Esophagus muscularis mucosa (tissue), 4 donors: ENCODE data around the gene CAPZA2.

Experiments
- EP300 ChIP-seq: sonication (generic); formaldehyde crosslinking; IDR thresholded peaks from one replicate; pipeline ENCODE4 v1.6.1; 2017; ENCODE audit warnings: antibody characterized with exemption
- POLR2A ChIP-seq: fragments of 450-650 bp; IDR thresholded peaks from one replicate; pipeline ENCODE4 v1.6.1; 2017; ENCODE audit warnings: antibody characterized with exemption, moderate library complexity, mild to moderate bottlenecking, low read depth
- POLR2AphosphoS5 ChIP-seq, 2 donors: sonication (generic); formaldehyde crosslinking; IDR thresholded peaks; one replicate each; pipeline ENCODE4 v1.6.1; 2017; ENCODE audit warnings: antibody characterized with exemption in 2 of 2
- TF ChIP-seq, protein P1 (sequence below), 3 experiments: fragments of 200-600 bp in 2 of 3; fragments of 450-650 bp in 1 of 3; sonication (generic) in 2 of 3; IDR thresholded peaks; one replicate each; pipeline ENCODE4 v1.5.1; 2017 to 2019; ENCODE audit warnings: antibody characterized with exemption in 3 of 3, mild to moderate bottlenecking in 2 of 3, moderate library complexity in 1 of 3

DNA sequence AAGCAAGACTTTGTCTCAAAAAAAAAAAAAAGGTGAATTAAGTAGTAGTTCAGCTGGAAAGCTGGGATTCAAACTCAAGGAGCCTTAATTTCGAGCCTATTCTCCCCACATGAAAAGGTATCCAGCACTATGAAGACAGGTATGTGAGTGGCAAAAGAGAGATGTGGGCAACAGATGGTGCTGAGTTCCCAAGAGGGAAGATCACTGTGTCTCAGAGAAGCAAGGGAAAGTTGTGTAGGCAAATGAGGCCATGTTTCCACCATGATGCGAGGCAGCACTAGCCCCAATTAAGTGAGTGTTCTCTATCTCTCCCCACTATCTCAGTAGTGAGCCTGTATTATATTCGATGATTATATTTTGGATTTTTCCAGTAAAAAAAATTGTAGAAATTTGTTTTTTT lies 71.1 kb downstream of the CAPZA2 start:
- TF ChIP-seq, protein P1, sequence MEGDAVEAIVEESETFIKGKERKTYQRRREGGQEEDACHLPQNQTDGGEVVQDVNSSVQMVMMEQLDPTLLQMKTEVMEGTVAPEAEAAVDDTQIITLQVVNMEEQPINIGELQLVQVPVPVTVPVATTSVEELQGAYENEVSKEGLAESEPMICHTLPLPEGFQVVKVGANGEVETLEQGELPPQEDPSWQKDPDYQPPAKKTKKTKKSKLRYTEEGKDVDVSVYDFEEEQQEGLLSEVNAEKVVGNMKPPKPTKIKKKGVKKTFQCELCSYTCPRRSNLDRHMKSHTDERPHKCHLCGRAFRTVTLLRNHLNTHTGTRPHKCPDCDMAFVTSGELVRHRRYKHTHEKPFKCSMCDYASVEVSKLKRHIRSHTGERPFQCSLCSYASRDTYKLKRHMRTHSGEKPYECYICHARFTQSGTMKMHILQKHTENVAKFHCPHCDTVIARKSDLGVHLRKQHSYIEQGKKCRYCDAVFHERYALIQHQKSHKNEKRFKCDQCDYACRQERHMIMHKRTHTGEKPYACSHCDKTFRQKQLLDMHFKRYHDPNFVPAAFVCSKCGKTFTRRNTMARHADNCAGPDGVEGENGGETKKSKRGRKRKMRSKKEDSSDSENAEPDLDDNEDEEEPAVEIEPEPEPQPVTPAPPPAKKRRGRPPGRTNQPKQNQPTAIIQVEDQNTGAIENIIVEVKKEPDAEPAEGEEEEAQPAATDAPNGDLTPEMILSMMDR (IDR thresholded peaks at IDR 0.05), result no peak
- TF ChIP-seq POLR2A (no peak), EP300 (no peak), POLR2AphosphoS5 (IDR thresholded peaks at IDR 0.05) (no peak)
